Esophagus squamous epithelium (tissue), 4 donors: ENCODE measurements around the gene ARAP3.

Experiments used
- POLR2A ChIP-seq, 4 donors: fragments of 450-650 bp; IDR thresholded peaks; one replicate each; pipeline ENCODE4 v1.6.1; 2017; ENCODE audit warnings: antibody characterized with exemption in 4 of 4, mild to moderate bottlenecking in 4 of 4, moderate library complexity in 3 of 4
- TF ChIP-seq, protein P1 (sequence below), 6 experiments: fragments of 450-650 bp in 4 of 6; fragments of 200-600 bp in 2 of 6; sonication (generic) in 2 of 6; IDR thresholded peaks; one replicate each; pipeline ENCODE4 v1.5.1; 2016 to 2019; ENCODE audit warnings: antibody characterized with exemption in 6 of 6, mild to moderate bottlenecking in 4 of 6, moderate library complexity in 4 of 6

- no peak for TF ChIP-seq POLR2A (IDR thresholded peaks at IDR 0.05)
- TF ChIP-seq, protein P1, sequence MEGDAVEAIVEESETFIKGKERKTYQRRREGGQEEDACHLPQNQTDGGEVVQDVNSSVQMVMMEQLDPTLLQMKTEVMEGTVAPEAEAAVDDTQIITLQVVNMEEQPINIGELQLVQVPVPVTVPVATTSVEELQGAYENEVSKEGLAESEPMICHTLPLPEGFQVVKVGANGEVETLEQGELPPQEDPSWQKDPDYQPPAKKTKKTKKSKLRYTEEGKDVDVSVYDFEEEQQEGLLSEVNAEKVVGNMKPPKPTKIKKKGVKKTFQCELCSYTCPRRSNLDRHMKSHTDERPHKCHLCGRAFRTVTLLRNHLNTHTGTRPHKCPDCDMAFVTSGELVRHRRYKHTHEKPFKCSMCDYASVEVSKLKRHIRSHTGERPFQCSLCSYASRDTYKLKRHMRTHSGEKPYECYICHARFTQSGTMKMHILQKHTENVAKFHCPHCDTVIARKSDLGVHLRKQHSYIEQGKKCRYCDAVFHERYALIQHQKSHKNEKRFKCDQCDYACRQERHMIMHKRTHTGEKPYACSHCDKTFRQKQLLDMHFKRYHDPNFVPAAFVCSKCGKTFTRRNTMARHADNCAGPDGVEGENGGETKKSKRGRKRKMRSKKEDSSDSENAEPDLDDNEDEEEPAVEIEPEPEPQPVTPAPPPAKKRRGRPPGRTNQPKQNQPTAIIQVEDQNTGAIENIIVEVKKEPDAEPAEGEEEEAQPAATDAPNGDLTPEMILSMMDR (IDR thresholded peaks at IDR 0.05): peak in 5 of 6 experiments; percentile 15 to 45 (median 21)
These were observed 44.1 kb downstream of the ARAP3 start for GRCh38 chr5:141637767-141638419.
